ENCODE measurements around the gene NRIP3.

Gene NRIP3

DNA sequence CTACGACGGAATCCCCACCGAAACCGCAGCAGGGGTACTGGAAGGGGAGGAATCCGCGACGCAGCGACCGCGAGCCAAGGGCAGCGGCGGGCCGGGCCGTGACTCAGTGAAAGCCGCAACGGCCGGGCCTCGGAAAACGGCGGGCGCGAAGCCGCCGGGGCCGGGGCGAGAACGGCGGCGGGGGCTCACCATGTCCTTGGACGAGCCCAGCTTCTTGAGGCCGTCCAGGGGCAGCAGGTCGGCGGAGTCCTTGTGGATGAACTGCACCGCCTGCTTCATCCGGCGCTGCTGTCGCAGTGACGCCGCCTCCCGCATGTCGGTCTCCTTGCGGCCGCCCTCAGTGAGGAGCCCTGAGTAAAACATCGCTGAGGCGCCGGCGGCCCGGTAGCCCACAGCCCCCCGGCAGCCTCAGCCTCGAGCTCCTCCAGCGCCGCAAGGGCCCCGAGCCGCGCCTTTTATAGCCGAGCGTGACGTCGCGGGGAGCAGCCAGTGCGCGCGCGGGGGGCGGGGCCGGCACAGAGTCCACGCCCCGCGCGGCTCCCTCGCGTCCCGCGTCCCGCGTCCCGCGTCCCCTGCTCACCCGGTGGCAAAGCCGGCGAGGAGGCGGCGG lies at the start of gene NRIP3:
TSS of gene NRIP3 (minus strand) at position 429 of the 610 bp plus-strand sequence. CDS start at position 363, 66 bp downstream.
- TF ChIP-seq, protein P1, sequence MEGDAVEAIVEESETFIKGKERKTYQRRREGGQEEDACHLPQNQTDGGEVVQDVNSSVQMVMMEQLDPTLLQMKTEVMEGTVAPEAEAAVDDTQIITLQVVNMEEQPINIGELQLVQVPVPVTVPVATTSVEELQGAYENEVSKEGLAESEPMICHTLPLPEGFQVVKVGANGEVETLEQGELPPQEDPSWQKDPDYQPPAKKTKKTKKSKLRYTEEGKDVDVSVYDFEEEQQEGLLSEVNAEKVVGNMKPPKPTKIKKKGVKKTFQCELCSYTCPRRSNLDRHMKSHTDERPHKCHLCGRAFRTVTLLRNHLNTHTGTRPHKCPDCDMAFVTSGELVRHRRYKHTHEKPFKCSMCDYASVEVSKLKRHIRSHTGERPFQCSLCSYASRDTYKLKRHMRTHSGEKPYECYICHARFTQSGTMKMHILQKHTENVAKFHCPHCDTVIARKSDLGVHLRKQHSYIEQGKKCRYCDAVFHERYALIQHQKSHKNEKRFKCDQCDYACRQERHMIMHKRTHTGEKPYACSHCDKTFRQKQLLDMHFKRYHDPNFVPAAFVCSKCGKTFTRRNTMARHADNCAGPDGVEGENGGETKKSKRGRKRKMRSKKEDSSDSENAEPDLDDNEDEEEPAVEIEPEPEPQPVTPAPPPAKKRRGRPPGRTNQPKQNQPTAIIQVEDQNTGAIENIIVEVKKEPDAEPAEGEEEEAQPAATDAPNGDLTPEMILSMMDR (IDR thresholded peaks at IDR 0.05): no peak

DNA sequence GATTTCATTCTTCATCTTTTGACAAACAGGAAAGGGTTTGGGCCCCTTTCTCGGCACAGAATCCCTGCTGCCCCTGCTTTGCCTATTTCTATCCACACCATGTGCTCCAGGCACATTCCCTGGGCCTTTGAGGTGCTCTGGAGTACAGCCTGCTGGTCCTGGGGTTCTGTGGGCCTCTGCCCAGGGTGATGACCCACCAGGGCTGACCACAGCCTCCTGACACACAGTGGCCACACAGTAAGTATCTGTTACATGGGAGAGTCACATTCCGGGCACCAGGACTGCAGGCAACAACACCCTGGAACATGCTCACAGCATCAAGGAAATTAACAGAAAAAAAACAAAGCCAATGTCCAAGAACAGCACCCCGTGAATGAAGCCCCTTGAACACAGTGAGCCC lies 48.5 kb upstream of the NRIP3 start:
- TF ChIP-seq, protein P1 (IDR thresholded peaks at IDR 0.05): no peak

DNA sequence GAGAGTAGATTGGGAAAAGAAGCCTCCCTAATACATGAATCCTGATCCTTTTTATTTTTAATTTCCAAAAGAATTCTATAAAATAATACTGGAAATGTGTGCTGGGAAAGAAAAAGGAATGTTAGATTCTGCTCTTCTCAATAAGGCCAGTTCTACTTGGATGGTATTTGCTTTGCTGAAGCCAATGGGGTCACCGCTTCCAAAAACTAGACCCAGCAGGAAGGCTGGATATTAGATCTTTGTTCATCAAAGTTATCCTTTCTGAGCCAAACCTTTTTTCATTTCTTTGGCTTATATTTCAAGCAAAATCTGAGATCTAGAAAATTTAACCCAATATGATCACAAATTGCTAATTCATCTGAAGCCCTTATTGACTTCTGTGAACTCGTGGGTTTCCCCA lies 46.2 kb upstream of the NRIP3 start:
- TF ChIP-seq, protein P1 (IDR thresholded peaks at IDR 0.05): no peak

DNA sequence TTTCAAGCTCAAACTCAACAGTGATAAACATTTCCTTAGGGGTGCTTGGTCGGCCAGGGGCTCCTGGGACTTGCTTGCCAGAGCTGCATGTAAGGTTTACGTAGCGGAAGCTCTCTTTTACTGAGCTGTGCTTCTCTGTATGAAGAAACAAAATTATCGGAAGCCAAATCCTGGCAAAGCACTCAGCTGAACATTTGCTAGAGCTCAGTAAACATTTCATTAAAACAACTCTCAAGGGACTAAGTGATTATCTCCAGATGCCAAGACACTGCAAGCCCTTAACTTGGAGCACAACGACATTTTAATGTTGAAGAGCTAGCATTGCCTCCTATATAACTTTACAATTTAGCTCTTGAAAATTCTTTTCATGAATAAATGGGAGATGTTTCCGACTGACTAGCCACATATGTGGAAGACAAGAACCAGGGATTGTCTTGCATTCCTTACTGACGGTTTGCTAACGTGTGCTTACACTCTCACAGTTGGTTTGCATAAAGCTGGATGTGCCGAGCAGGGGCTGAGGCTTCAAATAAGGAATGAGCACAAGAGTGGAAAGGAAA lies 44.2 kb upstream of the NRIP3 start:
- TF ChIP-seq, protein P1 (IDR thresholded peaks at IDR 0.05): no peak

DNA sequence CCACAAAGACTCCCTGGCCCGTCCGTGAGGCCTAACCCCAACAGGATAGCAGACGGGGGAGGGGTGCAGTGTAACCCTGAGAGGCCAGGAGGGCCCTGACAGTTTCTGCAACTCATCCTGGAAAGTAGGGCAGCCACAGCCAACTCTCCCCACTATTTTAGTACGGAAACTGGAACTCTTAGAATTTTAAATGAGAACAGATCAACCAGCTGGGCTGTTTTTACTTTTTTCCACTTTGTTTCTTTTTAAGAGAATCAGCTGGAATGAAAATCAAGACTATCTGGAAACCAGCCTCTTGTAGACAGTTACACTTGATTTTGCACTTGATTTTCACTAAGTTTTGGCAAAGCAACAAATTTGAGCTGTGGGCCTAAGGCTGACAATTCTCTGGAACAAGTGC lies 42.7 kb upstream of the NRIP3 start:
- TF ChIP-seq, protein P1 (IDR thresholded peaks at IDR 0.05): no peak

DNA sequence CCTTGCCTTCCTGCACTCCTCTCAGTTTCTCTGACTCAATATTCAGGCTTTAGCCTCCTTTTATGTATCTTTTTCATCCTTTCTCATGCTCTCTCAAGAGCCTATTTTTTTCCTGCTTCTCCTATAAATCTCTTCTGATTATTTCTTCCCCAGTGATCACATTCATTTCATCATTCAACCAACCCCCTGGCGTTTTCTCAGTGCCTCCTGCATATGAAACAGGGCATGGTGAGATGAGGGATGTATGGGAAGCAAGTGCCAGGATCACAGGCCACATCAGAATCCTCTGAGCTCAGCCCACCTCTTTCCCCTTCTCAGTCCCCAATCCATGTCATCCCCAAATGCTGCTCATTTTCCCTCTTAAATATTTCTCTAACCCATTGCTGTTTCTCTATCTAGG lies 38.7 kb upstream of the NRIP3 start:
- TF ChIP-seq, protein P1 (IDR thresholded peaks at IDR 0.05): no peak

DNA sequence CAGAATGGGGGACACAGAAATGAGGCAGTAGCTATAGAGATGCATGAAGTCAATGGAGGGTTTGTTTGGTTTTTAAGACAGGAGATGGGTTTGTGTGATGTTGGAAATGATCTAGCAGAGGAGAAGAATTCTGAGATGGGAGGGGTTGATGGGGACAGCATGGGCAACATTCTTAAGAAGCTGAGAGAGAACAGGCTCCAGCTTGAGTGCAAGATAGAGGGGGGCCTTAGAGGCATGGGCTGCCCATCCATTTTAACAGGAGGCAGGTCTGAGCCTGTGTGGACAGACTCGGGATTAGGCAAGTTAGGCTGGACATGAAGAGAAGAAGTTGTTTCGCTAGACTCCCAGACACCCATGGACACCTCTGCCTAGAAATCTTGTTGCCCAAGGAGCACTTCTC lies 37.9 kb upstream of the NRIP3 start:
- TF ChIP-seq, protein P1 (IDR thresholded peaks at IDR 0.05): no peak

Measured in LNCAP (cell line).